Measurements from ENCODE around the gene SPEF2.
"Not testable (repeated sequence)": the region's sequence is repeated elsewhere in the genome, so short reads cannot be mapped to it uniquely, and the experiment has no call there.

The SPEF2 gene

GRCh38 chr5:35815089-35815936 lies 197.7 kb downstream of the SPEF2 start:
- DNase-seq (ENCODE audit: extremely low read depth in 1 of 2, low read depth in 1 of 2) = no peak

- no peak for DNase-seq (ENCODE audit: extremely low read depth in 1 of 2, low read depth in 1 of 2)
Measured at GRCh38 chr5:35816881-35817521, 199.3 kb downstream of the SPEF2 start.

- DNase-seq (ENCODE audit: extremely low read depth in 1 of 2, low read depth in 1 of 2) = no peak
Measured at GRCh38 chr5:35819026-35819425, 201.4 kb downstream of the SPEF2 start.

GRCh38 chr5:35819668-35820067 lies 202.0 kb downstream of the SPEF2 start:
- DNase-seq (ENCODE audit: extremely low read depth in 1 of 2, low read depth in 1 of 2) = no peak

GRCh38 chr5:35820735-35821134 lies 203.1 kb downstream of the SPEF2 start:
- DNase-seq (ENCODE audit: extremely low read depth in 1 of 2, low read depth in 1 of 2) = no peak

- no peak for DNase-seq (ENCODE audit: extremely low read depth in 1 of 2, low read depth in 1 of 2)
Measured at GRCh38 chr5:35821513-35821912, 203.8 kb downstream of the SPEF2 start.

- no peak for DNase-seq (ENCODE audit: extremely low read depth in 1 of 2, low read depth in 1 of 2)
Measured at GRCh38 chr5:35822511-35822910, 204.8 kb downstream of the SPEF2 start.

- no peak for DNase-seq (ENCODE audit: extremely low read depth in 1 of 2, low read depth in 1 of 2)
Measured at GRCh38 chr5:35823347-35824098, 205.9 kb downstream of the SPEF2 start.

GRCh38 chr5:35826056-35826455 lies 208.4 kb downstream of the SPEF2 start:
- no peak for DNase-seq (ENCODE audit: extremely low read depth in 1 of 2, low read depth in 1 of 2)

GRCh38 chr5:35826554-35826953 lies 208.9 kb downstream of the SPEF2 start:
- DNase-seq (ENCODE audit: extremely low read depth in 1 of 2, low read depth in 1 of 2) = no peak

- no peak for DNase-seq (ENCODE audit: extremely low read depth in 1 of 2, low read depth in 1 of 2)
Measured at GRCh38 chr5:35828082-35828598, 210.5 kb downstream of the SPEF2 start.

GRCh38 chr5:35830587-35830986 lies 212.9 kb downstream of the SPEF2 start:
- no peak for DNase-seq (ENCODE audit: extremely low read depth in 1 of 2, low read depth in 1 of 2)

- DNase-seq (ENCODE audit: extremely low read depth in 1 of 2, low read depth in 1 of 2) = no peak
Measured at GRCh38 chr5:35832762-35833161, 215.1 kb downstream of the SPEF2 start.

GRCh38 chr5:35833224-35833623 lies 215.6 kb downstream of the SPEF2 start:
- no peak for DNase-seq (ENCODE audit: extremely low read depth in 1 of 2, low read depth in 1 of 2)

GRCh38 chr5:35835796-35836742 lies 218.4 kb downstream of the SPEF2 start:
- DNase-seq (ENCODE audit: extremely low read depth in 1 of 2, low read depth in 1 of 2) = no peak

- DNase-seq (ENCODE audit: extremely low read depth in 1 of 2, low read depth in 1 of 2) = no peak
Measured at GRCh38 chr5:35838370-35839042, 220.8 kb downstream of the SPEF2 start.

GRCh38 chr5:35842856-35843255 lies 225.2 kb downstream of the SPEF2 start:
- no peak for DNase-seq (ENCODE audit: extremely low read depth in 1 of 2, low read depth in 1 of 2)

GRCh38 chr5:35845508-35845907 lies 227.8 kb downstream of the SPEF2 start:
- not testable (repeated sequence) for DNase-seq (ENCODE audit: extremely low read depth in 1 of 2, low read depth in 1 of 2)

- DNase-seq (ENCODE audit: extremely low read depth in 1 of 2, low read depth in 1 of 2) = no peak
Measured at GRCh38 chr5:35847491-35847890, 229.8 kb downstream of the SPEF2 start.

- no peak for DNase-seq (ENCODE audit: extremely low read depth in 1 of 2, low read depth in 1 of 2)
Measured at GRCh38 chr5:35847961-35848360, 230.3 kb downstream of the SPEF2 start.
